ENCODE measurements around the gene POU4F3.
A peak's percentile ranks its signal among the peaks of the same experiment; 100 is the strongest.

Gene POU4F3

DNA sequence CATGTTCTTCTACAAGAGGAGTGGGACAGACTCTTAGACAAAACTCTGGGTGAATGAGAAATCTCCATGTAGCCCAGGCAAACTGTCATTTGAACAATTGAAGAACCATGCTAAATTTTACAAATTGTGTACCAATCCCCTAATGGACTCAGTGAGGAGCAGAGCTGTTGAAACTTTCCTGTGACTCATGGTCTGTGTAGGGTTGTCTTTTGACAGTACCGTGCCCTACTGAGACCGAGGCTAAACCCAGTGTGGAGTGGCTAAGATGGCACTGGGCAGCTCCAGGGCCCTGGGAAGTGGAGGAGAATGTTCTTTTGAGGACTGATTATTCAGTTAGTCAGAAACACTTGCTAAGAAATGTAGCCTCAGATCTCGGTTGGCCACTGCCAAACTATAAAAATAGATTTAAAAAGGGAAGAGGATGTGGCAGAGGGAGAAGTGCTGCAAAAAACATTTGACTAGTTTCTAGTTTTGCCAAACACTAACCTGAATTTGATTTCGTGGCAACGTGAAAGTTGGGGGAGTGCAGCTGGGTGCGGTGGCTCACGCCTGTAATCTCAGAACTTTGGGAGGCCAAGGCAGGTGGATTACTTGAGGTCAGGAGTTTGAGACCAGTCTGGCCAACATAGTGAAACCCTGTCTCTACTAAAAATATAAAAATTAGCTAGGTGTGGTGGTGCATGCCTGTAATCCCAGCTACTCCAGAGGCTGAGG, 24.7 kb downstream of the POU4F3 start:
- in situ Hi-C loops (cut with HindIII; ENCODE audit: low sequenced_read_pairs) = no loop called here
- no peak overlapping the region for H3K4me3 ChIP-seq (ENCODE audit: low read depth, low read length)
- TF ChIP-seq, protein P1, sequence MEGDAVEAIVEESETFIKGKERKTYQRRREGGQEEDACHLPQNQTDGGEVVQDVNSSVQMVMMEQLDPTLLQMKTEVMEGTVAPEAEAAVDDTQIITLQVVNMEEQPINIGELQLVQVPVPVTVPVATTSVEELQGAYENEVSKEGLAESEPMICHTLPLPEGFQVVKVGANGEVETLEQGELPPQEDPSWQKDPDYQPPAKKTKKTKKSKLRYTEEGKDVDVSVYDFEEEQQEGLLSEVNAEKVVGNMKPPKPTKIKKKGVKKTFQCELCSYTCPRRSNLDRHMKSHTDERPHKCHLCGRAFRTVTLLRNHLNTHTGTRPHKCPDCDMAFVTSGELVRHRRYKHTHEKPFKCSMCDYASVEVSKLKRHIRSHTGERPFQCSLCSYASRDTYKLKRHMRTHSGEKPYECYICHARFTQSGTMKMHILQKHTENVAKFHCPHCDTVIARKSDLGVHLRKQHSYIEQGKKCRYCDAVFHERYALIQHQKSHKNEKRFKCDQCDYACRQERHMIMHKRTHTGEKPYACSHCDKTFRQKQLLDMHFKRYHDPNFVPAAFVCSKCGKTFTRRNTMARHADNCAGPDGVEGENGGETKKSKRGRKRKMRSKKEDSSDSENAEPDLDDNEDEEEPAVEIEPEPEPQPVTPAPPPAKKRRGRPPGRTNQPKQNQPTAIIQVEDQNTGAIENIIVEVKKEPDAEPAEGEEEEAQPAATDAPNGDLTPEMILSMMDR (IDR thresholded peaks at IDR 0.05; ENCODE audit: low read depth, low read length) = no peak
- no peak for DNase-seq (ENCODE audit: low read depth, low spot score)

DNA sequence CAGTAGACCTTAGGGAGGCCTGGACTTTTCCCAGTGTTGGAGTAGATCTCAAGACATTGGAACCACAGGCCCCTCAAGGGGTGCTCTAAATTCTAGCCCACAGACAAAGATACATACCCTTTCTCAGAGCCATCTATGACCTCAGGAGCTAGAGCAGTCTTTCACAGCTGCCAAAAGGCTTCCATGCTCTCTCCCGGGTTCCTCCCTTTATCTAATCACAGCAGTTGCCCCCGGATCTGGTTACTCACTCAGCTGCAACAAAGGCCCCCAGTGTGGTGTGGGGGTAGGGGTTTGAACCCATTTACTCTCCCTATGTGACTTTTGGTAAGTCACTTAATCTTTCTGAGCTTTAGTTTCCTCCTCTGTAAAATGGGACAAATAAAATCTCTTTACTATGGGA, 27.0 kb downstream of the POU4F3 start:
- TF ChIP-seq, protein P1 (IDR thresholded peaks at IDR 0.05; ENCODE audit: low read depth, low read length) = no peak
- no peak for DNase-seq (ENCODE audit: low read depth, low spot score)
- in situ Hi-C loops (cut with HindIII; ENCODE audit: low sequenced_read_pairs) = no loop called here
- H3K4me3 ChIP-seq (ENCODE audit: low read depth, low read length) = no peak overlapping the region

DNA sequence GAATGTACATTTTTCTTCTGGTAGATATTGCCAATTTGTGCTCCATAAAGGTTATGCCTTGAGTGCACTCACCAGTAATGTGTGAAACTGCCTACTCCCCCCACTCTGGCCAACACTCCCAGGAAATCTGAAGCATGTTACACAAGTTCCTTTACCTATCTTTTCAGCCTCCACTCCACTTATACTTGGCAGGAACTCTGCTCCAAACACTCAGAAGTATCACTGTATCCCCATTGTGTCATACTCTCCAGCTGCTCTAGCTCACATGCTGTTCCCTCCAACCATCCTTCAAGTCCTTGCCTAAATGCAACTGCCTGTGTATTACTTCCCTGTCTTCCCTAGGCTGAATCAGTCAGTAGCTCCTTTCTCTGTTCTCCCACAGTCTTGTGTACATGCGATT, 28.3 kb downstream of the POU4F3 start:
- TF ChIP-seq, protein P1 (IDR thresholded peaks at IDR 0.05; ENCODE audit: low read depth, low read length) = no peak
- no peak overlapping the region for H3K4me3 ChIP-seq (ENCODE audit: low read depth, low read length)
- no peak for DNase-seq (ENCODE audit: low read depth, low spot score)
- in situ Hi-C loops (cut with HindIII; ENCODE audit: low sequenced_read_pairs) = no loop called here

DNA sequence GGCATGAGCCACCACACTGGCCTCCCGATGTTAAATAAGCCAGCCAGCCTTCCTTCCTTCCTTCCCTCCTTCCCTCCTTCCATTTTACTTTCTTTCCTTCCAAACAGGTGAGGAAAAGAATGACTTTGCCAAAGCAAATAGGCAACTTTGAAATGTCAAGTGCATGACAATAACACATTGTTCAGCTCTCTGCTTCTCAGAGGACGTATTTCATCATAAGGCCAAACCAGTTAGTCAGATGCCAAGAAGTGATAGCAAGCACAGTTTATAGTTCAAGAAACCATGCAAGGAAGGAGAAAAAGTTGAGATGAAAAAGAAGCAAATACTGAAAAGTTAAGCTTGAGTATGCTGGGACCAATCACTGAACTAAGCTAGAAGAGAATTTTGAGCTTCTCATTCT, 29.5 kb downstream of the POU4F3 start:
- in situ Hi-C loops (cut with HindIII; ENCODE audit: low sequenced_read_pairs) = no loop called here
- DNase-seq (ENCODE audit: low read depth, low spot score) = no peak
- TF ChIP-seq, protein P1 (IDR thresholded peaks at IDR 0.05; ENCODE audit: low read depth, low read length) = no peak
- no peak overlapping the region for H3K4me3 ChIP-seq (ENCODE audit: low read depth, low read length)

DNA sequence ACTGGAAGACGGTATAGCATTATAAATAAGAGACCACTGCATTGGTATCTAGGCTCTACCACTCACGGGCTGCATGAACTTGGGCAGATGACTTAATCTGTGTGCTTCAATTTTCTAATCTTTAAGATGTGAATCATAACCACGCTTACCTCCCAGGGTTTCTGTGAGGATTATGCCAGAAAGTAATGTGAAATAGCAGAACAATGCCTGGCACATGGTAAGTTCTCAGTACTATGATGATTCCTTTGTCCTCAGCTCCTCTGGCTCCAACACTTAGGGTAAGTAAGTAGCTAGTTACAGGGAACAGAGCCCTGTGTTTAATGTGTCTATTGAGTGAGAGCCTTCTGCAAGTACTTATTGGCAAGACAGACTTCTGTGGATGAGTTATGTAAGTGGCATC, 31.1 kb downstream of the POU4F3 start:
- DNase-seq (ENCODE audit: low read depth, low spot score) = peak; percentile 66
- TF ChIP-seq, protein P1 (IDR thresholded peaks at IDR 0.05; ENCODE audit: low read depth, low read length) = no peak
- in situ Hi-C loops (cut with HindIII; ENCODE audit: low sequenced_read_pairs) = no loop called here
- no peak overlapping the region for H3K4me3 ChIP-seq (ENCODE audit: low read depth, low read length)

DNA sequence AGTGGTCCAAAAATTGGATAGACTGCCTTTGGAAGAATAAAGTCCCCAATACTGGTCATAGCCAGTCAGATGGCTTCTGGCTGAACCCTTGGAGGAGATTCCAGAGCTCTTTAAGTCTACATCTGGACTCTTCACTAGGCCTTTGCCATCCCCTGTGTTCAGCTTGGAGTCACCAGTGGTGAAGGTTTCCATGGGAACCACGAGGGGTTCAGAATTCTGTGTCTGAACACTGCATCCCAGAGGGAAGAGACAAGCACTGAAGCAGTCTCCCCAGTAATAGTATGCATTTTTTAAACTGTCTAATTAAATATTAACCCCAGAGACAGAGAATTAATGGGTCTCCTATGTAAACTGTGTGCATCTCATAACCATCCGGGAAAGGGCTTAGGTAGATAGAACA, 38.2 kb downstream of the POU4F3 start:
- no peak for DNase-seq (ENCODE audit: low read depth, low spot score)
- in situ Hi-C loops (cut with HindIII; ENCODE audit: low sequenced_read_pairs) = no loop called here
- TF ChIP-seq, protein P1 (IDR thresholded peaks at IDR 0.05; ENCODE audit: low read depth, low read length) = no peak
- H3K4me3 ChIP-seq (ENCODE audit: low read depth, low read length) = no peak overlapping the region

All from astrocyte of the spinal cord (primary cell).